ENCODE measurements around the gene IFIH1. TPM values are rescaled to one million over a fixed set of nuclear protein-coding genes. Genes with fewer than 3 reads are reported as not detected.

Gene IFIH1
- total and polyA plus RNA-seq, 2 of the 8 experiments (the other 6 are each of a cell fraction or from before 2014, with no cell fraction given): 0.32 to 2.0 TPM

DNA sequence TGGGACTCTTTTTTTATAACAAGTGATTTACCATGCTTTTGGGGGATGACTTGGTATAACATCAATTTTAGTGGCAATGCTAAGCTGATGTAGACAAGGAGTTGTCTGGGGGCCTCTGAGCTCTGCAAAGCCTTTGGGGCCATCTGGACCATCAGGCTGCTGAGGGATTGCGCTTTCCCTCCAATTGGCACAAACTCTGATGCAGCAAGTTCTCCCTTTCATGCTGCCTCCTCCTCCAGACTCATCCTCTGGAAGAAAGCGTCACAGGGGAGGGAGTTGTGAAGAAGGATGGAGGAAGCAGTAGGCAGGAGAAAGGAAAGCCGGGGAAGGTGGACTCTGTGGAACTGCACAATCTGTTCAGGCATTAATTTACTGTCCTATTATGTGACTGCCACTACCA lies 65.0 kb downstream of the IFIH1 start:
- no peak overlapping the region for H3K18ac ChIP-seq (ENCODE audit: extremely low read depth, low read length)
- no peak overlapping the region for H2BK5ac ChIP-seq (ENCODE audit: low read depth, low read length)
- DNase-seq (ENCODE audit: low read depth in 1 of 2, low spot score in 2 of 2): no peak
- no peak overlapping the region for H2BK12ac ChIP-seq (ENCODE audit: low read depth, low read length)
- no peaks in the 10 kb centered on the region for H3K79me1 ChIP-seq (ENCODE audit: low read depth, low read length)
- H3K4me1 ChIP-seq (replicated peaks in 1 of 4; ENCODE audit: control insufficient read depth in 3 of 4, insufficient read depth in 4 of 4, low read length in 3 of 4): no peaks in the 10 kb centered on the region
- no peaks in the 10 kb centered on the region for H3K23me2 ChIP-seq (ENCODE audit: low read depth, low read length)
- no peak overlapping the region for H3K56ac ChIP-seq (replicated peaks; ENCODE audit: insufficient read length, low read depth, low read length)
- H2BK120ac ChIP-seq (replicated peaks; ENCODE audit: low read depth, low read length): no peak overlapping the region
- H3K4me2 ChIP-seq (ENCODE audit: insufficient read depth in 1 of 2, low read depth in 2 of 2, low read length in 2 of 2): no peak overlapping the region
- H2AK5ac ChIP-seq (ENCODE audit: low read depth, low read length): no peak overlapping the region
- H3K23ac ChIP-seq (ENCODE audit: insufficient read length): no peak overlapping the region
- H3K36me3 ChIP-seq (ENCODE audit: control insufficient read depth in 2 of 4, insufficient read depth in 4 of 4, low read length in 3 of 4): no peaks in the 10 kb centered on the region
- H3K27ac ChIP-seq (ENCODE audit: low read depth, low read length): no peak overlapping the region
- H2BK20ac ChIP-seq (ENCODE audit: low read length): no peak overlapping the region
- no peak overlapping the region for H4K91ac ChIP-seq (replicated peaks; ENCODE audit: insufficient read length, low read length)
- H3K4ac ChIP-seq (replicated peaks; ENCODE audit: insufficient read length, low read depth, low read length): no peak overlapping the region
- no peak overlapping the region for H3K9ac ChIP-seq (replicated peaks in 1 of 4; ENCODE audit: extremely low read depth in 1 of 4, low read depth in 3 of 4, low read length in 3 of 4)
- no peak for FAIRE-seq
- no peak overlapping the region for H4K5ac ChIP-seq (ENCODE audit: insufficient read length, low read depth, low read length)
- no peaks in the 10 kb centered on the region for H4K20me1 ChIP-seq (replicated peaks in 1 of 2; ENCODE audit: control insufficient read depth in 1 of 2, insufficient read depth in 2 of 2, low read length in 2 of 2)
- no peaks in the 10 kb centered on the region for H3K9me3 ChIP-seq (ENCODE audit: insufficient read depth in 2 of 2, low read depth in 1 of 2, low read length in 1 of 2)
- CTCF ChIA-PET (ENCODE audit: partially characterized antibody): interaction anchor here (0.6 to 1.8 kb wide), 4 partner anchors 29 to 46 kb away, joined by 3 to 7 read pairs (median 4); no protein-coding TSS in a partner anchor
- H2AFZ ChIP-seq (ENCODE audit: low read length): no peak overlapping the region; the same call in 1 of the 2 replicates
- H3K27me3 ChIP-seq (replicated peaks in 1 of 4; ENCODE audit: control insufficient read depth in 3 of 4, extremely low read depth in 1 of 4, insufficient read depth in 3 of 4, low read length in 3 of 4): peaks cover 0 to 1% (median 0%) of the 10 kb centered on the region in 4 experiments; a peak in 2 of 7 replicates
- no peak overlapping the region for H3K4me3 ChIP-seq (ENCODE audit: extremely low read depth in 1 of 4, insufficient read depth in 2 of 4, low read depth in 3 of 4, low read length in 4 of 4)
- POLR2A ChIA-PET (ENCODE audit: partially characterized antibody): no interaction called here
- no peak overlapping the region for H4K8ac ChIP-seq (ENCODE audit: extremely low read depth, insufficient read depth, low read length)
- no peak overlapping the region for H3K14ac ChIP-seq (ENCODE audit: insufficient read length)
- 72% methylated on average over 3 of the region's 3 CpGs; no CpG with 5 or more reads in 1 of the 2 experiments for WGBS, 2 experiments (ENCODE audit: extremely low coverage in 1 of 2, insufficient coverage in 1 of 2, insufficient read length in 1 of 2, insufficient replicate concordance in 2 of 2, low coverage in 1 of 2, low lambda C conversion rate in 2 of 2, missing lambda C conversion rate in 1 of 2)
- no peaks in the 10 kb centered on the region for H3K79me2 ChIP-seq (ENCODE audit: control insufficient read depth in 1 of 2, insufficient read depth in 2 of 2, low read length in 2 of 2)
- H2BK15ac ChIP-seq (ENCODE audit: low read length): no peak overlapping the region
- TF ChIP-seq NANOG (IDR thresholded peaks at IDR 0.05; ENCODE audit: insufficient read depth, low read depth, low read length, poor library complexity, severe bottlenecking) (no peak), RBBP5 (IDR thresholded peaks at IDR 0.05; ENCODE audit: borderline replicate concordance, low read depth, low read length) (no peak)

Data from H1 (cell line).